Measurements from ENCODE around the gene MBLAC1. TPM values are rescaled to one million over a fixed set of nuclear protein-coding genes. Genes with fewer than 3 reads are reported as not detected.

MBLAC1 gene
- total RNA-seq, 1 donor: 1.5 TPM

DNA sequence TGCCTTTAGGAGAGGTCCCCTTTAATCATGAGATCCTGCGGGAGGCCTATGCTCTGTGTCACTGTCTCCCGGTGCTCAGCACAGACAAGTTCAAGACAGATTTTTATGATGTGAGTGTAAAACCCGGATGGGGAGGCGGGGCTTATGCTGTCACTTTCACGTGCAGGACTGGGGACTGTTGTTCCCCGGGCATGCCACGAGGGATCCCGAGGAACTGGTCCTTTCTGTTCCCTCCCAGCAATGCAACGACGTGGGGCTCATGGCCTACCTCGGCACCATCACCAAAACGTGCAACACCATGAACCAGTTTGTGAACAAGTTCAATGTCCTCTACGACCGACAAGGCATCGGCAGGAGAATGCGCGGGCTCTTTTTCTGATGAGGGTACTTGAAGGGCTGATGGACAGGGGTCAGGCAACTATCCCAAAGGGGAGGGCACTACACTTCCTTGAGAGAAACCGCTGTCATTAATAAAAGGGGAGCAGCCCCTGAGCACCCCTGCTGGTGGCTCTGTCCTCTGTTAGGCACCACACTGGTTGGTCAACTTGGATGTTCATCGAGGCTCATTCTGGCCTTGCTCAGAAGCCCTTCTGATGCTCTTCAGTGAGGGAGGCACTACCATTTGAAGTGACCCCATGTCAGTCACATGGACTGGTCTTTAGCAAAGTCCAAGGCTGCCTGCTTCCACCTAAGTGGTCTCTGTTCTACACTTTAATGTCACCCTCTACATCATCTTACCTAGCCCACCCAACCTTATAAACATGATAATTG, 35.2 kb upstream of the MBLAC1 start:
- Histone ChIP-seq H3K4me1 (ENCODE audit: insufficient read depth, low read length) (peaks cover 19% of the 10 kb centered on the region), H3K27me3 (ENCODE audit: insufficient read depth, low read length) (no peaks in the 10 kb centered on the region), H3K4me3 (ENCODE audit: low read length) (no peak overlapping the region), H3K9me3 (ENCODE audit: low read depth, low read length) (no peaks in the 10 kb centered on the region)

GRCh38 chr7:100093054-100093453, 33.7 kb upstream of the MBLAC1 start:
- H3K27me3 ChIP-seq (ENCODE audit: insufficient read depth, low read length): no peaks in the 10 kb centered on the region
- peaks cover 16% of the 10 kb centered on the region for H3K4me1 ChIP-seq (ENCODE audit: insufficient read depth, low read length)
- no peaks in the 10 kb centered on the region for H3K9me3 ChIP-seq (ENCODE audit: low read depth, low read length)
- H3K4me3 ChIP-seq (ENCODE audit: low read length): no peak overlapping the region

DNA sequence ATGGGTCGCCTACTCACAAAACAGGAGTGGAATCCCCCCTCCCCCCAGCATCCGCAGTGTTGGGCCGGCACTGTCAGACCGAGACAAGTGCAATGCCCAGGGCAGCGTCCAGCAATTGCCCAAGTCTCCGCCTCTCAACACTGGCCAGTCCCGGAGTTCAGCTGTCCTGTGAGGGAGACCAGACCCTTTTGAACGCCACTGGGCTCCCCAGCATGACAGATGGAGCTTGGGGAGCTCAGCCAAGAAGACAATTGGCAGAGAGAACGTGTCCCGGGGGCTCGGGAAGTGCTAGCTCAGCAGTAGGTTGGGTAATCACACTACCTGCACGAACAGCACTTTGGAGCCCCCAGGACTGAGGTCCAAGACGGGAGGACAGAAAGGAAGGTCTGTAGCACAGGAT, 33.3 kb upstream of the MBLAC1 start:
- no peaks in the 10 kb centered on the region for H3K27me3 ChIP-seq (ENCODE audit: insufficient read depth, low read length)
- H3K9me3 ChIP-seq (ENCODE audit: low read depth, low read length): no peaks in the 10 kb centered on the region
- H3K4me1 ChIP-seq (ENCODE audit: insufficient read depth, low read length): peaks cover 12% of the 10 kb centered on the region
- H3K4me3 ChIP-seq (ENCODE audit: low read length): no peak overlapping the region

DNA sequence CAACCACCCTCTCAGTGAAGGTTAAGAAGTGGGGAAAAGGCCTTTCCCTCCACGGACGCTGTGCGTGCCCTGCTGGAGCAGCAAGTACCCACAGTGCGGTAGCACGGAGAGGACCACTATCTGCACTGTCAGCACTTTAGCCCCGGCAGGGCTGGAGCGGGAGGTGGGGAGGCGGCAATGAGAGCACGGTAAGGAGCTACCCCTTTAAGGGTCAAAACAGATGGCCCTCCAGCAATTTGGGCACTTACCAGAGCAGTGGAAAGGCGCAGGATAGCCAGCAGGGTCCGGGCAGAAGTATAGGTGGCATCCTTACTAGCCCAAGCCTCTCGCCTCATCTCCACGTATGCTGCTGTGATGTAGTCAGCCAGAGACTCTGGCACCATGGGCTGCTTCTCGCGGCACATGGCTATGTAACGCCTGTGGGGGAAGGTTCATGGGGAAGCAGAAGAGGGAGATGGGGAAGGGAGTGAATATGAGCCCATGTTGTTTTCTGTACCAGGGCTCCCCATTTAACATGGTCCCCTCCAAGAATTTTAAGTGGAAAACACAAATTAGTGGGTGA, 32.8 kb upstream of the MBLAC1 start:
- Histone ChIP-seq H3K27me3 (ENCODE audit: insufficient read depth, low read length) (no peaks in the 10 kb centered on the region), H3K4me3 (ENCODE audit: low read length) (no peak overlapping the region), H3K9me3 (ENCODE audit: low read depth, low read length) (no peaks in the 10 kb centered on the region), H3K4me1 (ENCODE audit: insufficient read depth, low read length) (peaks cover 12% of the 10 kb centered on the region)

DNA sequence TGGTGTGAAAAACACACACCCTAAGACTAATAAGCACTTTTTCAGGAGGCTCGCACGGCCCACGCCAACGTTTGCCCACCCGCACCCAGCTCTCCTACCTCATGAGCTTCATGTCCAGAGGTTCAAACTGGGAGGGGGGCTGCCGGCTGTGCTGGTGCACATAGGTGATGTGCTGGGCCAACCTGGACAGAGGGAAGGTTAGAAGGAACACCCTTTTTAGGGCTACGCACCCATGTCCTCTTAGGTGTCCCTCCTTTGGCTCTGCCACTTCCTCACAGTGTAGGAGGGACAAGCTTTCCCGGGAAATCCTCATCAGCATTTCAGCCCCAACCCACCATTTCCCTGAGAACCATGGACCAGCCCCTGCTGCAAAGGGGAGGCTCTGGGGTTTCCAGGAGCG, 31.5 kb upstream of the MBLAC1 start:
- H3K27me3 ChIP-seq (ENCODE audit: insufficient read depth, low read length): no peaks in the 10 kb centered on the region
- peaks cover 15% of the 10 kb centered on the region for H3K4me1 ChIP-seq (ENCODE audit: insufficient read depth, low read length)

GRCh38 chr7:100095704-100096103, 31.1 kb upstream of the MBLAC1 start:
- Histone ChIP-seq H3K4me1 (ENCODE audit: insufficient read depth, low read length) (peaks cover 15% of the 10 kb centered on the region), H3K27me3 (ENCODE audit: insufficient read depth, low read length) (no peaks in the 10 kb centered on the region), H3K4me3 (ENCODE audit: low read length) (no peak overlapping the region), H3K9me3 (ENCODE audit: low read depth, low read length) (no peaks in the 10 kb centered on the region)

More for the DNA sequence above, 31.5 kb upstream of the MBLAC1 start:
- H3K9me3 ChIP-seq (ENCODE audit: low read depth, low read length): no peaks in the 10 kb centered on the region
- H3K4me3 ChIP-seq (ENCODE audit: low read length): no peak overlapping the region

DNA sequence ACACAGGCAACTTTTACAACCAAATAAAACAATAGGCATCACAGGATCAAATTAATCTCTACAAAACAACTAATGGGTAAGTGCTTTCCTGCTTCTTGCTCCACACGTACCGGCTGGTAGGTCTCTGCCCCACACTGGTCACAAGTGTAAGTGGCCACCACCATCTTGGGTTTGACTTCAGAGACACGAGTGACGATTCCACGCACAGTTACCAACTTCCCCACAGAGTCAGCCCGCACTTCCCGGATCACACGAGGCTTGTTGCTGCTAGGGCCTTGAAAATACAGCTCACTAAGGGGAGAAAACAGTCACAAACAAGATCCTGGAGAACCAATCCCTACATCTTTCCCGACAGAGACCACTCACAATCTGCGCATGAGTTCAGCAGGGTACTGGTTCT, 27.9 kb upstream of the MBLAC1 start:
- Histone ChIP-seq H3K9me3 (ENCODE audit: low read depth, low read length) (no peaks in the 10 kb centered on the region), H3K4me1 (ENCODE audit: insufficient read depth, low read length) (peaks cover 25% of the 10 kb centered on the region), H3K27me3 (ENCODE audit: insufficient read depth, low read length) (no peaks in the 10 kb centered on the region), H3K4me3 (ENCODE audit: low read length) (no peak overlapping the region)

- Histone ChIP-seq H3K4me3 (ENCODE audit: low read length) (no peak overlapping the region), H3K4me1 (ENCODE audit: insufficient read depth, low read length) (peaks cover 25% of the 10 kb centered on the region), H3K27me3 (ENCODE audit: insufficient read depth, low read length) (no peaks in the 10 kb centered on the region), H3K9me3 (ENCODE audit: low read depth, low read length) (no peaks in the 10 kb centered on the region)
Measured at GRCh38 chr7:100099452-100099851, 27.3 kb upstream of the MBLAC1 start.

- Histone ChIP-seq H3K9me3 (ENCODE audit: low read depth, low read length) (no peaks in the 10 kb centered on the region), H3K4me1 (ENCODE audit: insufficient read depth, low read length) (peaks cover 25% of the 10 kb centered on the region), H3K4me3 (ENCODE audit: low read length) (peak overlapping the region; percentile 86), H3K27me3 (ENCODE audit: insufficient read depth, low read length) (no peaks in the 10 kb centered on the region)
Measured at GRCh38 chr7:100100420-100101015, 26.2 kb upstream of the MBLAC1 start.

DNA sequence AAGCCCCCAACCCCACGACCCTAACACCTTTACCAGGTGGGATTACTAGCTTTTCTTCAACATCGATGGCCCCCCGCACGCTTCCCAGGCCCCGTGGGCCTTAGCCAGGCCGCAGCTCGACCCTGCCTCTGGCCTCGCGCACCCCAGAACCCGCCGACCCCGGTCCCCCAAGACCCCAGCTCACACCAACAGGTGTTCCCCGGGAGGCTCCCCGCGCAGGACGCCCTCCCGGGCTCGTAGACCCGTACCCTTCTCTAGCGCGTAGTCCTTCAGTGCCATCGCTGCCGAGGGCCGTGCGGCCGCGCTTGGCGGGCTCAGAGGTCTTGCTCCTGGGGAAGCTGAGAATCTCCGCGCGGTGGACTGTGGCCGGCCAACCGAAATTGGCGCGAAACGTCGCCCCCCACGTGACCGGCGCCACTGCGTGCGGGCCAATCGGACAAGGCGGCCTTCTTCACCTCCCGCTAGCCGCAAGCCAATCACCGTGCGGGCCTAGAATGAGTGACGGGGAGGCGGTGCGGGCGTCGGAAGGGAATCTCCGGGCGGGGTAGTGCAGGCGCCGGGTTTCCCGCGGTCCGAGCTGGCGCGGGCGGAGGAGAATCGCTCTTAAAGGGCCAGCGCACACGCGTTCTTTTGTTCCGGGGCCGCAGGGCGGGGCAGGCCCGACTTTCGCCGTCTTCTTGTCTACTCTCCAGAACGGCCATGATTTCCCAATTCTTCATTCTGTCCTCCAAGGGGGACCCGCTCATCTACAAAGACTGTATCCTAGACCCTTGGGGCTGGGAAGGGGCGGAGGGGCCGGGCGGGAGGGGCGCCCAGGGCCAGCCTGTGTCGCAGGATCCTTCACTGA, 25.5 kb upstream of the MBLAC1 start, which contains the start of the genes AP4M1 and MCM7:
Gene AP4M1 (plus strand): TSS at position 628 of the 847 bp plus-strand sequence. CDS start 72 bp downstream, at position 700.
Gene MCM7 (minus strand): TSS at position 382 of the 847 bp plus-strand sequence. CDS start 103 bp downstream, at position 279.
- Histone ChIP-seq H3K4me1 (ENCODE audit: insufficient read depth, low read length) (peaks cover 25% of the 10 kb centered on the region), H3K27me3 (ENCODE audit: insufficient read depth, low read length) (no peaks in the 10 kb centered on the region), H3K9me3 (ENCODE audit: low read depth, low read length) (no peaks in the 10 kb centered on the region), H3K4me3 (ENCODE audit: low read length) (peak within 1 kb of the TSS; percentile 86)

GRCh38 chr7:100102950-100103840, 23.6 kb upstream of the MBLAC1 start:
- no peaks in the 10 kb centered on the region for H3K9me3 ChIP-seq (ENCODE audit: low read depth, low read length)
- H3K27me3 ChIP-seq (ENCODE audit: insufficient read depth, low read length): no peaks in the 10 kb centered on the region

GRCh38 chr7:100105534-100105933, 21.2 kb upstream of the MBLAC1 start:
- Histone ChIP-seq H3K4me1 (ENCODE audit: insufficient read depth, low read length) (peaks cover 10% of the 10 kb centered on the region), H3K27me3 (ENCODE audit: insufficient read depth, low read length) (no peaks in the 10 kb centered on the region), H3K4me3 (ENCODE audit: low read length) (no peak overlapping the region), H3K9me3 (ENCODE audit: low read depth, low read length) (no peaks in the 10 kb centered on the region)

More at GRCh38 chr7:100102950-100103840, 23.6 kb upstream of the MBLAC1 start:
- H3K4me1 ChIP-seq (ENCODE audit: insufficient read depth, low read length): peaks cover 25% of the 10 kb centered on the region
- no peak overlapping the region for H3K4me3 ChIP-seq (ENCODE audit: low read length)

- no peaks in the 10 kb centered on the region for H3K27me3 ChIP-seq (ENCODE audit: insufficient read depth, low read length)
- no peak overlapping the region for H3K4me3 ChIP-seq (ENCODE audit: low read length)
- no peaks in the 10 kb centered on the region for H3K9me3 ChIP-seq (ENCODE audit: low read depth, low read length)
- H3K4me1 ChIP-seq (ENCODE audit: insufficient read depth, low read length): peaks cover 10% of the 10 kb centered on the region
Measured at GRCh38 chr7:100106633-100107032, 20.1 kb upstream of the MBLAC1 start.

Data from mononuclear cell (primary cell).